Body of pancreas (tissue), 4 donors: ENCODE measurements around the gene GAST. TPM values are rescaled to one million over a fixed set of nuclear protein-coding genes. Genes with fewer than 3 reads are reported as not detected.

Experiments
- ATAC-seq: fragments of 150-250 bp; one replicate; pipeline ENCODE4 v1.9.1; 2016
- DNase-seq, 4 donors: peaks; one replicate each; pipeline ENCODE4 v3.0.0-alpha.2; 2019
- H3K27ac ChIP-seq, 4 donors: fragments of 200-600 bp; sonication (generic); 1 replicate in 3 of 4; 2 replicates in 1 of 4; pipeline versions ENCODE4 v1.5.1 to v1.6.1; 2016 to 2019; ENCODE audit warnings: mild to moderate bottlenecking in 1 of 4, mixed read lengths in 1 of 4, moderate library complexity in 1 of 4
- H3K27me3 ChIP-seq, 2 donors: fragments of 200-600 bp; sonication (generic); one replicate each; pipeline ENCODE4 v1.6.0; 2016; ENCODE audit warnings: mild to moderate bottlenecking in 1 of 2
- H3K36me3 ChIP-seq, 2 donors: fragments of 200-600 bp; sonication (generic); replicated peaks in 1 of 2; 2 replicates each; pipeline ENCODE4 v1.5.1; 2016; ENCODE audit warnings: low read depth in 2 of 2; ENCODE audit not compliant: insufficient read depth in 1 of 2
- H3K4me1 ChIP-seq: fragments of 200-600 bp; sonication (generic); one replicate; pipeline ENCODE4 v1.6.0; 2016
- H3K4me3 ChIP-seq, 2 donors: fragments of 200-600 bp; sonication (generic); 1 replicate in 1 of 2; 2 replicates in 1 of 2; pipeline ENCODE4 v1.5.1; 2016 to 2019
- H3K9me3 ChIP-seq, 3 donors: fragments of 200-600 bp; sonication (generic); 1 replicate in 2 of 3; 2 replicates in 1 of 3; pipeline ENCODE4 v1.5.1; 2016
- CTCF ChIP-seq, 7 experiments: fragments of 450-650 bp in 4 of 7; fragments of 200-600 bp in 3 of 7; sonication (generic) in 3 of 7; IDR thresholded peaks; one replicate each; pipeline ENCODE4 v1.5.1; 2016 to 2019; ENCODE audit warnings: antibody characterized with exemption in 7 of 7
- POLR2A ChIP-seq, 3 donors: fragments of 450-650 bp; IDR thresholded peaks; one replicate each; pipeline ENCODE4 v1.6.1; 2016; ENCODE audit warnings: antibody characterized with exemption in 3 of 3, mild to moderate bottlenecking in 2 of 3
- WGBS, 2 donors: methylation state at CpG; one replicate each; pipeline ENCODE4 v1.1.5; 2017; 5-methylcytosine and 5-hydroxymethylcytosine counted together
- intact Hi-C: fragments of 100-400 bp; cut with DNase I; formaldehyde crosslinking; loops from one replicate; pipeline ENCODE4 v1.15.1; 2023
- total RNA-seq, 2 donors: library from RNA; depleted of rRNA; stranded (reverse); fragments of >200 nt; gene quantifications; one replicate each; pipeline ENCODE4 v1.1.0, GENCODE V29; 2016

Gene GAST
- total RNA-seq, 2 donors from 2014 or later: not detected

- ATAC-seq (no peak), DNase-seq (no peak)
- H3K9me3 ChIP-seq: no peaks in the 10 kb centered on the region
- no peak overlapping the region for H3K4me3 ChIP-seq
- H3K4me1 ChIP-seq: peaks cover 39% of the 10 kb centered on the region
- no peaks in the 10 kb centered on the region for H3K27me3 ChIP-seq
- WGBS, 2 donors: 56 to 66% methylated on average over 8 to 10 of the region's 10 CpGs
- H3K27ac ChIP-seq: peak overlapping the region in 3 of 4 donors; percentile 2 to 100 (median 23)
- TF ChIP-seq CTCF (IDR thresholded peaks at IDR 0.05) (no peak), POLR2A (IDR thresholded peaks at IDR 0.05) (no peak)
- peaks cover 31 to 39% of the 10 kb centered on the region in 2 donors for H3K36me3 ChIP-seq
- intact Hi-C loops: no loop called here
Observed at GRCh38 chr17:41691031-41691777, 20.9 kb upstream of the GAST start.

GRCh38 chr17:41692722-41693521 lies 19.2 kb upstream of the GAST start:
- no peak for ATAC-seq
- Histone ChIP-seq H3K27me3 (no peaks in the 10 kb centered on the region), H3K4me3 (no peak overlapping the region), H3K27ac (no peak overlapping the region), H3K4me1 (peaks cover 48% of the 10 kb centered on the region), H3K36me3 (peaks cover 31 to 39% of the 10 kb centered on the region in 2 donors), H3K9me3 (no peaks in the 10 kb centered on the region)
- intact Hi-C loops: no loop called here
- DNase-seq: no peak
- no peak for TF ChIP-seq CTCF (IDR thresholded peaks at IDR 0.05)
- peak in 2 of 3 donors; percentile 8 to 39 for TF ChIP-seq POLR2A (IDR thresholded peaks at IDR 0.05)
- WGBS, 2 donors: 80 to 81% methylated on average over 11 of the region's 11 CpGs

- 63 to 64% methylated on average over 7 of the region's 7 CpGs for WGBS, 2 donors
- peaks cover 25 to 35% of the 10 kb centered on the region in 2 donors for H3K36me3 ChIP-seq
- DNase-seq (no peak), ATAC-seq (no peak)
- no peaks in the 10 kb centered on the region for H3K9me3 ChIP-seq
- no peak overlapping the region for H3K4me3 ChIP-seq
- intact Hi-C loops: no loop called here
- H3K27ac ChIP-seq: no peak overlapping the region
- no peaks in the 10 kb centered on the region for H3K27me3 ChIP-seq
- TF ChIP-seq POLR2A (IDR thresholded peaks at IDR 0.05) (no peak), CTCF (IDR thresholded peaks at IDR 0.05) (no peak)
- H3K4me1 ChIP-seq: peaks cover 39% of the 10 kb centered on the region
Observed at GRCh38 chr17:41695134-41695661, 16.9 kb upstream of the GAST start.

GRCh38 chr17:41695954-41696757 lies 16.0 kb upstream of the GAST start:
- H3K36me3 ChIP-seq: peaks cover 15 to 25% of the 10 kb centered on the region in 2 donors
- DNase-seq (peak; percentile 43 to 70 (median 59)), ATAC-seq (peak; percentile 65)
- intact Hi-C loops: no loop called here
- no peaks in the 10 kb centered on the region for H3K27me3 ChIP-seq
- TF ChIP-seq CTCF (IDR thresholded peaks at IDR 0.05) (peak; percentile 67 to 84 (median 72)), POLR2A (IDR thresholded peaks at IDR 0.05) (no peak)
- 38 to 40% methylated on average over 11 of the region's 11 CpGs for WGBS, 2 donors
- H3K27ac ChIP-seq: peak overlapping the region in 1 of 4 donors; percentile 31
- no peak overlapping the region for H3K4me3 ChIP-seq
- peaks cover 29% of the 10 kb centered on the region for H3K4me1 ChIP-seq
- H3K9me3 ChIP-seq: no peaks in the 10 kb centered on the region
